MCF 10A (cell line): ENCODE measurements around the gene SYCE3. TPM values are rescaled to one million over a fixed set of nuclear protein-coding genes. Genes with fewer than 3 reads are reported as not detected.
A peak's percentile ranks its signal among the peaks of the same experiment; 100 is the strongest.

Experiments
- BruUV-seq: library from RNA; stranded (reverse); fragments of 400-500 nt; replicated peaks from 2 replicates; lab custom pipeline; 2021; lab: Mats Ljungman, UMichigan
- CTCF ChIA-PET: fragments of 300-600 bp; sonication (Branson Sonifier 250); formaldehyde crosslinking; extraction: SDS; loops from one replicate; lab custom pipeline; 2021; ENCODE audit warnings: antibody characterized with exemption, inconsistent platforms; lab: Yijun Ruan, JAX
- POLR2A ChIA-PET: fragments of 300-600, 350-650 bp; sonication (Branson Sonifier 250); formaldehyde crosslinking; extraction: SDS; loops from one replicate; lab custom pipeline; 2020; ENCODE audit warnings: antibody characterized with exemption, inconsistent platforms; lab: Yijun Ruan, JAX
- DNase-seq: peaks from one replicate; pipeline ENCODE4 v3.0.0-alpha.2; 2018; ENCODE audit not compliant: unreplicated experiment
- H3K27ac Mint-ChIP-seq: one replicate; pipeline ENCODE4 v1.8.0; 2022; ENCODE audit warnings: mild to moderate bottlenecking, low read depth, mixed read lengths; ENCODE audit not compliant: unreplicated experiment
- H3K27me3 Mint-ChIP-seq: one replicate; pipeline ENCODE4 v1.8.0; 2022; ENCODE audit warnings: mixed read lengths; ENCODE audit not compliant: insufficient read depth, unreplicated experiment
- H3K36me3 Mint-ChIP-seq: one replicate; pipeline ENCODE4 v1.8.0; 2022; ENCODE audit warnings: mild to moderate bottlenecking, moderate library complexity, mixed read lengths; ENCODE audit not compliant: insufficient read depth, unreplicated experiment
- H3K4me1 Mint-ChIP-seq: one replicate; pipeline ENCODE4 v1.8.0; 2022; ENCODE audit warnings: mixed read lengths; ENCODE audit not compliant: insufficient read depth, unreplicated experiment
- H3K4me3 Mint-ChIP-seq: one replicate; pipeline ENCODE4 v1.8.0; 2022; ENCODE audit warnings: mild to moderate bottlenecking, moderate library complexity, mixed read lengths; ENCODE audit not compliant: unreplicated experiment
- H3K9me3 Mint-ChIP-seq: one replicate; pipeline ENCODE4 v1.8.0; 2022; ENCODE audit warnings: mixed read lengths; ENCODE audit not compliant: unreplicated experiment
- intact Hi-C: fragments of 100-400 bp; cut with micrococcal nuclease; formaldehyde crosslinking; loops from 2 replicates; pipeline ENCODE4 v1.14.1; 2022
- total RNA-seq: library from RNA; stranded (reverse); gene quantifications from 2 replicates; pipeline ENCODE4 v1.2.3, GENCODE V29; 2022
- TF ChIP-seq, protein P1 (sequence below): fragments of 200-600 bp; IDR thresholded peaks from one replicate; pipeline ENCODE4 v1.8.0; 2022; ENCODE audit warnings: antibody characterized with exemption, mild to moderate bottlenecking; ENCODE audit not compliant: unreplicated experiment

SYCE3 gene
- total RNA-seq, 1 experiment from 2014 or later: 0.82 TPM

GRCh38 chr22:50516068-50516467 lies 46.7 kb downstream of the SYCE3 start:
- Mint-ChIP-seq H3K36me3 (peaks cover 45% of the 10 kb centered on the region), H3K9me3 (no peaks in the 10 kb centered on the region), H3K27ac (no peak overlapping the region), H3K27me3 (no peaks in the 10 kb centered on the region), H3K4me1 (no peaks in the 10 kb centered on the region), H3K4me3 (no peak overlapping the region)
- DNase-seq: no peak
- POLR2A ChIA-PET: interaction anchor here (0.6 to 3.0 kb wide), 2 partner anchors 9 to 32 kb away, joined by 3 to 22 read pairs; partner anchors contain the start of gene SCO2
- TF ChIP-seq, protein P1, sequence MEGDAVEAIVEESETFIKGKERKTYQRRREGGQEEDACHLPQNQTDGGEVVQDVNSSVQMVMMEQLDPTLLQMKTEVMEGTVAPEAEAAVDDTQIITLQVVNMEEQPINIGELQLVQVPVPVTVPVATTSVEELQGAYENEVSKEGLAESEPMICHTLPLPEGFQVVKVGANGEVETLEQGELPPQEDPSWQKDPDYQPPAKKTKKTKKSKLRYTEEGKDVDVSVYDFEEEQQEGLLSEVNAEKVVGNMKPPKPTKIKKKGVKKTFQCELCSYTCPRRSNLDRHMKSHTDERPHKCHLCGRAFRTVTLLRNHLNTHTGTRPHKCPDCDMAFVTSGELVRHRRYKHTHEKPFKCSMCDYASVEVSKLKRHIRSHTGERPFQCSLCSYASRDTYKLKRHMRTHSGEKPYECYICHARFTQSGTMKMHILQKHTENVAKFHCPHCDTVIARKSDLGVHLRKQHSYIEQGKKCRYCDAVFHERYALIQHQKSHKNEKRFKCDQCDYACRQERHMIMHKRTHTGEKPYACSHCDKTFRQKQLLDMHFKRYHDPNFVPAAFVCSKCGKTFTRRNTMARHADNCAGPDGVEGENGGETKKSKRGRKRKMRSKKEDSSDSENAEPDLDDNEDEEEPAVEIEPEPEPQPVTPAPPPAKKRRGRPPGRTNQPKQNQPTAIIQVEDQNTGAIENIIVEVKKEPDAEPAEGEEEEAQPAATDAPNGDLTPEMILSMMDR: no peak
- intact Hi-C loops: no loop called here
- CTCF ChIA-PET: no interaction called here
- BruUV-seq: no TSS peak

- Mint-ChIP-seq H3K4me1 (peaks cover 12% of the 10 kb centered on the region), H3K27me3 (no peaks in the 10 kb centered on the region), H3K9me3 (no peaks in the 10 kb centered on the region), H3K4me3 (no peak overlapping the region), H3K36me3 (peaks cover 20% of the 10 kb centered on the region), H3K27ac (no peak overlapping the region)
- ChIA-PET POLR2A (interaction anchor here (3.0 kb wide), 1 partner anchor 12 kb away, joined by 22 read pairs; the partner anchor contains the start of gene SCO2), CTCF (no interaction called here)
- no TSS peak for BruUV-seq
- intact Hi-C loops: no loop called here
- TF ChIP-seq, protein P1: no peak
- no peak for DNase-seq
Observed at GRCh38 chr22:50513175-50513574, 49.5 kb downstream of the SYCE3 start.

- H3K36me3 Mint-ChIP-seq: peaks cover 19% of the 10 kb centered on the region
- peak overlapping the region; percentile 87 for H3K4me3 Mint-ChIP-seq
- POLR2A ChIA-PET: interaction anchor here (0.6 to 6.3 kb wide), 12 partner anchors 14 to 205 kb away, joined by 3 to 113 read pairs (median 12); partner anchors contain the start of genes CHKB, SCO2, SYCE3 and TYMP
- intact Hi-C loops: loop anchor here (5.0 kb wide), 1 partner anchor 113 kb away; no protein-coding TSS in a partner anchor
- BruUV-seq: TSS peak; percentile 53
- H3K27ac Mint-ChIP-seq: peak overlapping the region; percentile 92
- H3K4me1 Mint-ChIP-seq: peaks cover 12% of the 10 kb centered on the region
- no peak for DNase-seq
- TF ChIP-seq, protein P1: no peak
- no peaks in the 10 kb centered on the region for H3K9me3 Mint-ChIP-seq
- CTCF ChIA-PET: interaction anchor here (0.5 to 1.4 kb wide), 8 partner anchors 9 to 115 kb away, joined by 3 to 7 read pairs (median 4); partner anchors contain the start of gene SCO2
- H3K27me3 Mint-ChIP-seq: no peaks in the 10 kb centered on the region
Observed at GRCh38 chr22:50508897-50509296, 53.8 kb downstream of the SYCE3 start.

GRCh38 chr22:50507991-50508884 lies 54.5 kb downstream of the SYCE3 start, which contains the start of gene NCAPH2:
TSS of gene NCAPH2 (plus strand) at chr22:50508224. CDS start at chr22:50508338, 114 bp downstream.
- CTCF ChIA-PET: interaction anchor here (0.5 to 1.4 kb wide), 7 partner anchors 15 to 113 kb away, joined by 3 to 7 read pairs (median 3); partner anchors contain the start of gene SCO2
- POLR2A ChIA-PET: interaction anchor here (0.6 to 6.3 kb wide), 22 partner anchors 9 to 266 kb away, joined by 3 to 113 read pairs (median 4); partner anchors contain the start of genes ARSA, CHKB, SCO2 and SYCE3
- peak; percentile 96 for DNase-seq
- peak within 1 kb of the TSS; percentile 92 for H3K4me3 Mint-ChIP-seq
- intact Hi-C loops: loop anchor here (5.0 kb wide), 1 partner anchor 114 kb away; no protein-coding TSS in a partner anchor
- TF ChIP-seq, protein P1: no peak
- no TSS peak for BruUV-seq
- no peaks in the 10 kb centered on the region for H3K9me3 Mint-ChIP-seq
- peaks cover 12% of the 10 kb centered on the region for H3K4me1 Mint-ChIP-seq
- H3K36me3 Mint-ChIP-seq: peaks cover 19% of the 10 kb centered on the region
- no peaks in the 10 kb centered on the region for H3K27me3 Mint-ChIP-seq
- peak within 1 kb of the TSS; percentile 93 for H3K27ac Mint-ChIP-seq
